Esophagus muscularis mucosa (tissue), 3 donors: ENCODE measurements around the gene POMC.

Experiments
- POLR2A ChIP-seq: fragments of 450-650 bp; IDR thresholded peaks from one replicate; pipeline ENCODE4 v1.6.1; 2017; ENCODE audit warnings: antibody characterized with exemption, moderate library complexity, mild to moderate bottlenecking, low read depth
- TF ChIP-seq, protein P1 (sequence below), 3 experiments: fragments of 200-600 bp in 2 of 3; fragments of 450-650 bp in 1 of 3; sonication (generic) in 2 of 3; IDR thresholded peaks; one replicate each; pipeline ENCODE4 v1.5.1; 2017 to 2019; ENCODE audit warnings: antibody characterized with exemption in 3 of 3, mild to moderate bottlenecking in 2 of 3, moderate library complexity in 1 of 3

DNA sequence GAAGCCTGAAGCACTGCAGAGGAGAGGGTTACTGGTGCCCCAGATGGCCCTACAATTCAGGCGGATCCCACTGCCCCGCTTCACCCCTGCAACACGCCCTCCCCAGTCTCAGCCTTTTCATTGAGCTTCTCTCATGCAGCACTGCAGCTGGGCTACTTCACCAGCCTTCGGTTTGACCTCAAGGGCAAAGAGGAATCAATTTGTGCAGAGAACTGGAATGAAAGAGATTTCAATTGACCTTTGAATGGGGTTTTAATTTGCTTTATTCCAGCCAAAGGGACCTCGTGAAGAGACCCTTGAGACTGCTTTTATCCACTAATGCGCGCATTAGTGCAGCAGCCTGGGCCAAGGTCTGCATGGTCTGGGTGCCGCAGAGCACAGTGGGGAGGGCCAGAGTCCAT is 8.8 kb upstream of the POMC start:
- TF ChIP-seq POLR2A, result no peak
- TF ChIP-seq, protein P1, sequence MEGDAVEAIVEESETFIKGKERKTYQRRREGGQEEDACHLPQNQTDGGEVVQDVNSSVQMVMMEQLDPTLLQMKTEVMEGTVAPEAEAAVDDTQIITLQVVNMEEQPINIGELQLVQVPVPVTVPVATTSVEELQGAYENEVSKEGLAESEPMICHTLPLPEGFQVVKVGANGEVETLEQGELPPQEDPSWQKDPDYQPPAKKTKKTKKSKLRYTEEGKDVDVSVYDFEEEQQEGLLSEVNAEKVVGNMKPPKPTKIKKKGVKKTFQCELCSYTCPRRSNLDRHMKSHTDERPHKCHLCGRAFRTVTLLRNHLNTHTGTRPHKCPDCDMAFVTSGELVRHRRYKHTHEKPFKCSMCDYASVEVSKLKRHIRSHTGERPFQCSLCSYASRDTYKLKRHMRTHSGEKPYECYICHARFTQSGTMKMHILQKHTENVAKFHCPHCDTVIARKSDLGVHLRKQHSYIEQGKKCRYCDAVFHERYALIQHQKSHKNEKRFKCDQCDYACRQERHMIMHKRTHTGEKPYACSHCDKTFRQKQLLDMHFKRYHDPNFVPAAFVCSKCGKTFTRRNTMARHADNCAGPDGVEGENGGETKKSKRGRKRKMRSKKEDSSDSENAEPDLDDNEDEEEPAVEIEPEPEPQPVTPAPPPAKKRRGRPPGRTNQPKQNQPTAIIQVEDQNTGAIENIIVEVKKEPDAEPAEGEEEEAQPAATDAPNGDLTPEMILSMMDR (IDR thresholded peaks at IDR 0.05), result no peak
